ENCODE measurements around the gene CCNI. TPM values are rescaled to one million over a fixed set of nuclear protein-coding genes. Genes with fewer than 3 reads are reported as not detected.

Gene CCNI
- total RNA-seq, 2 donors from 2014 or later, result 92.6 to 185 TPM

DNA sequence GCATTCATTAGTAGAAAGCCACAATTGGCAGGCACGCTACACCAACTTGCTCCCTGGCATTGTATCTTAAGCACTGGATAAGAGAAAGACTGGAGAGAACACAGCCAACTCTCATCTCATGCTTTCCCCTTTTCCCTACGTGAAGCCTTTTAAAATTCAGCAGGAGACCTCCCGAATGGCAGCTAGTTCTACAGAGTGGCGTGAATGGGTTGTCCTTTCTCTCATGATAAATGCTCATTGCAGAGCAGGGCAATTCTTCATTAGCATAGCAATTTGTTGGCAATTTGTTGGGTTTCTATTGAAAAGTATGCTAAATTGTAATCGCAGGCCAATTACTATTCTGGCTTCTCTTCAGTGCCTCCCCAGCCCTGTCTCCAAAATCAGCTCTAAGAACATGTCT, 78.3 kb downstream of the CCNI start:
- intact Hi-C loops (cut with DNase I), result no loop called here
- Histone ChIP-seq H3K27me3 (no peaks in the 10 kb centered on the region), H3K36me3 (replicated peaks in 1 of 2; ENCODE audit: insufficient read depth in 1 of 2, low read depth in 2 of 2) (peaks cover 0 to 8% of the 10 kb centered on the region in 2 donors), H3K4me1 (peaks cover 9% of the 10 kb centered on the region), H3K9me3 (no peaks in the 10 kb centered on the region), H3K4me3 (no peak overlapping the region), H3K27ac (no peak overlapping the region)
- DNase-seq (no peak), ATAC-seq (no peak)
- WGBS, 2 donors, result 93 to 97% methylated on average over 5 of the region's 5 CpGs
- TF ChIP-seq CTCF (IDR thresholded peaks at IDR 0.05) (no peak), POLR2A (IDR thresholded peaks at IDR 0.05) (no peak)

Other genes starting within 250 kb of the CCNI start
- 1 to 10 TPM; 4.2 to 5.6 TPM for gene SOWAHB, start 177.8 kb downstream of the CCNI start, total RNA-seq
- gene SEPTIN11, start 126.2 kb downstream of the CCNI start, total RNA-seq, result 10 to 100 TPM; 41.9 to 48.3 TPM
- gene CCNG2, start 81.2 kb upstream of the CCNI start, total RNA-seq, result 10 to 100 TPM; 13.5 to 13.7 TPM